IMR-90 (cell line): Measurements from ENCODE around the gene TMPRSS2. TPM values are rescaled to one million over a fixed set of nuclear protein-coding genes. Genes with fewer than 3 reads are reported as not detected.

Source experiments
- ATAC-seq: fragments of 200-7000 bp; cut with Tn5 transposase; 2 replicates; pipeline ENCODE4 v1.9.1; 2020; ENCODE audit warnings: low read depth, mild to moderate bottlenecking, moderate library complexity
- BruUV-seq: library from RNA; stranded (reverse); fragments of 400-500 nt; replicated peaks from 2 replicates; lab custom pipeline; 2021; lab: Mats Ljungman, UMichigan
- CTCF ChIA-PET: fragments of 300-600 bp; formaldehyde crosslinking; extraction: SDS; loops from one replicate; lab custom pipeline; 2021; ENCODE audit warnings: antibody characterized with exemption; lab: Yijun Ruan, JAX
- POLR2A ChIA-PET: fragments of 300-600 bp; sonication (Branson Sonifier 250); formaldehyde crosslinking; loops from one replicate; lab custom pipeline; 2022; ENCODE audit warnings: antibody characterized with exemption; ENCODE audit not compliant: unreplicated experiment; lab: Charles Lee
- DNase-seq: peaks from one replicate; pipeline ENCODE4 v3.0.0; 2013
- H2AFZ ChIP-seq: replicated peaks from 2 replicates; pipeline ENCODE3; 2013; ENCODE audit warnings: low read length, mild to moderate bottlenecking; ENCODE audit not compliant: poor library complexity
- H2AK5ac ChIP-seq: 2 replicates; pipeline ENCODE4 v1.6.1; 2013; ENCODE audit warnings: low read depth, low read length, inconsistent platforms
- H2AK9ac ChIP-seq: replicated peaks from 2 replicates; pipeline ENCODE3; 2013; ENCODE audit warnings: mild to moderate bottlenecking, low read depth, low read length, moderate library complexity; ENCODE audit not compliant: poor library complexity
- H2BK120ac ChIP-seq: 2 replicates; pipeline ENCODE4 v1.6.1; 2013; ENCODE audit warnings: low read depth, low read length, inconsistent platforms
- H2BK15ac ChIP-seq: 3 replicates; pipeline ENCODE4 v1.6.1; 2013; ENCODE audit warnings: low read depth, low read length, inconsistent platforms
- H2BK20ac ChIP-seq: 2 replicates; pipeline ENCODE4 v1.6.1; 2013; ENCODE audit warnings: low read depth, mild to moderate bottlenecking, inconsistent platforms, low read length, moderate library complexity
- H2BK5ac ChIP-seq: 2 replicates; pipeline ENCODE4 v1.6.1; 2013; ENCODE audit warnings: mild to moderate bottlenecking, low read depth, low read length, inconsistent platforms; ENCODE audit not compliant: poor library complexity, severe bottlenecking
- H3K14ac ChIP-seq: replicated peaks from 2 replicates; pipeline ENCODE4 v1.6.1; 2013; ENCODE audit warnings: low read depth, low read length, inconsistent platforms
- H3K18ac ChIP-seq: 2 replicates; pipeline ENCODE4 v1.6.1; 2013; ENCODE audit warnings: low read depth, low read length, control low read depth
- H3K23ac ChIP-seq: 2 replicates; pipeline ENCODE4 v1.6.1; 2013; ENCODE audit warnings: low read depth, low read length, inconsistent platforms
- H3K27ac ChIP-seq: 2 replicates; pipeline ENCODE4 v1.5.1; 2013; ENCODE audit warnings: mild to moderate bottlenecking, control low read depth, low read length; ENCODE audit not compliant: insufficient read depth
- H3K27me3 ChIP-seq: 2 replicates; pipeline ENCODE4 v1.6.1; 2013; ENCODE audit warnings: low read length; ENCODE audit not compliant: control insufficient read depth, insufficient read depth
- H3K36me3 ChIP-seq: 2 replicates; pipeline ENCODE4 v1.6.1; 2013; ENCODE audit warnings: low read length, mixed read lengths; ENCODE audit not compliant: control insufficient read depth, insufficient read depth
- H3K4ac ChIP-seq: 2 replicates; pipeline ENCODE4 v1.6.1; 2013; ENCODE audit warnings: low read depth, low read length, inconsistent platforms
- H3K4me1 ChIP-seq: 2 replicates; pipeline ENCODE4 v1.6.1; 2013; ENCODE audit warnings: low read length, mixed read lengths; ENCODE audit not compliant: control insufficient read depth, insufficient read depth
- H3K4me2 ChIP-seq: 2 replicates; pipeline ENCODE4 v1.6.1; 2013; ENCODE audit warnings: low read depth, mild to moderate bottlenecking, control low read depth, low read length, moderate library complexity
- H3K4me3 ChIP-seq: 2 replicates; pipeline ENCODE4 v1.5.1; 2013; ENCODE audit warnings: low read depth, mild to moderate bottlenecking, control low read depth, low read length, moderate library complexity; ENCODE audit not compliant: insufficient read depth
- H3K56ac ChIP-seq: 2 replicates; pipeline ENCODE4 v1.6.1; 2013; ENCODE audit warnings: low read length, inconsistent platforms; ENCODE audit not compliant: insufficient read depth; ENCODE audit errors: extremely low read depth
- H3K79me1 ChIP-seq, 2 experiments: 2 replicates each; pipeline ENCODE4 v1.6.1; 2013; ENCODE audit warnings: low read length in 2 of 2, inconsistent platforms in 1 of 2, low read depth in 1 of 2
- H3K9ac ChIP-seq: 2 replicates; pipeline ENCODE4 v1.6.1; 2013; ENCODE audit warnings: low read depth, low read length, control low read depth
- H3K9me1 ChIP-seq: 2 replicates; pipeline ENCODE4 v1.6.1; 2013; ENCODE audit warnings: low read length, inconsistent platforms; ENCODE audit not compliant: insufficient read depth
- H3K9me3 ChIP-seq: 2 replicates; pipeline ENCODE4 v1.6.1; 2013; ENCODE audit warnings: low read length; ENCODE audit not compliant: control insufficient read depth, insufficient read depth
- H4K20me1 ChIP-seq: 2 replicates; pipeline ENCODE4 v1.6.1; 2013; ENCODE audit warnings: low read length, inconsistent platforms; ENCODE audit not compliant: insufficient read depth
- H4K5ac ChIP-seq: 2 replicates; pipeline ENCODE4 v1.6.1; 2013; ENCODE audit warnings: mild to moderate bottlenecking, low read depth, low read length, control low read depth
- H4K8ac ChIP-seq, 2 experiments: 2 replicates each; pipeline ENCODE4 v1.6.1; 2013; ENCODE audit warnings: low read depth in 2 of 2, low read length in 2 of 2, control low read depth in 1 of 2, inconsistent platforms in 1 of 2
- H4K91ac ChIP-seq: 2 replicates; pipeline ENCODE4 v1.6.1; 2013; ENCODE audit warnings: low read depth, low read length, inconsistent platforms; ENCODE audit not compliant: insufficient read depth
- CEBPB ChIP-seq: IDR thresholded peaks from 2 replicates; pipeline ENCODE4 v1.6.1; 2012; ENCODE audit warnings: low read depth, low read length, improper control_type of control experiment
- CHD1 ChIP-seq: IDR thresholded peaks from 2 replicates; pipeline ENCODE4 v1.6.1; 2012; ENCODE audit warnings: low read depth, low read length, improper control_type of control experiment
- FOS ChIP-seq: fragments of 150-350 bp; IDR thresholded peaks from 2 replicates; pipeline ENCODE4 v1.6.1; 2016; ENCODE audit warnings: low read depth, low read length
- MAFK ChIP-seq: IDR thresholded peaks from 2 replicates; pipeline ENCODE4 v1.6.1; 2012; ENCODE audit warnings: low read depth, low read length, improper control_type of control experiment
- MAZ ChIP-seq: IDR thresholded peaks from 2 replicates; pipeline ENCODE4 v1.6.1; 2012; ENCODE audit warnings: low read depth, mild to moderate bottlenecking, low read length, improper control_type of control experiment, moderate library complexity, borderline replicate concordance
- MXI1 ChIP-seq: IDR thresholded peaks from 2 replicates; pipeline ENCODE4 v1.6.1; 2012; ENCODE audit warnings: low read depth, mild to moderate bottlenecking, low read length, moderate library complexity, borderline replicate concordance
- NFE2L2 ChIP-seq: fragments of 150-350 bp; IDR thresholded peaks from 2 replicates; pipeline ENCODE4 v1.6.1; 2016; ENCODE audit warnings: low read depth, mild to moderate bottlenecking, low read length
- RCOR1 ChIP-seq: IDR thresholded peaks from 2 replicates; pipeline ENCODE4 v1.6.1; 2012; ENCODE audit warnings: mild to moderate bottlenecking, low read length, improper control_type of control experiment; ENCODE audit not compliant: insufficient replicate concordance
- SMC3 ChIP-seq: fragments of 150-350 bp; IDR thresholded peaks from 2 replicates; pipeline ENCODE4 v1.6.1; 2016; ENCODE audit warnings: low read depth, mild to moderate bottlenecking, antibody characterized with exemption, low read length, moderate library complexity
- WGBS, 2 experiments: methylation state at CpG; one replicate each; pipeline versions ENCODE4 v1.1.5 to v1.1.7; 2013; ENCODE audit warnings: missing lambda C conversion rate in 2 of 2; ENCODE audit not compliant: insufficient read length in 1 of 2; ENCODE audit errors: extremely low coverage in 2 of 2; 5-methylcytosine and 5-hydroxymethylcytosine counted together
- dilution Hi-C: fragments of 300-500 bp; cut with HindIII; formaldehyde crosslinking; loops from one replicate; pipeline ENCODE4 v1.14.3; 2018; ENCODE audit warnings: low sequenced_read_pairs; ENCODE audit not compliant: unreplicated experiment
- in situ Hi-C: fragments of 300-500 bp; cut with MboI; formaldehyde crosslinking; loops from 3 replicates; pipeline ENCODE4 v1.14.3; 2019; ENCODE audit warnings: low sequenced_read_pairs, inconsistent platforms, mixed read lengths
- intact Hi-C: fragments of 100-400 bp; cut with micrococcal nuclease; formaldehyde crosslinking; loops from 2 replicates; pipeline ENCODE4 v1.10.0; 2022
- polyA plus RNA-seq, 3 experiments: library from polyadenylated mRNA; depleted of rRNA; stranded (reverse); fragments of >200 nt; gene quantifications; 2 replicates each; pipeline ENCODE4 v1.2.3, GENCODE V29; 2012; ENCODE audit warnings: low replicate concordance in 1 of 3
- total RNA-seq: library from RNA; depleted of rRNA; stranded (reverse); fragments of >200 nt; gene quantifications from 2 replicates; pipeline ENCODE4 v1.2.3, GENCODE V29; 2012
- TF ChIP-seq, protein P1 (sequence below): fragments of 150-350 bp; IDR thresholded peaks from 2 replicates; pipeline ENCODE4 v1.6.1; 2017; ENCODE audit warnings: mild to moderate bottlenecking, antibody characterized with exemption, low read length, low read depth
- TF ChIP-seq, protein P2 (sequence below): conservative IDR thresholded peaks from 2 replicates; pipeline ENCODE4 v1.5.1; 2012; ENCODE audit warnings: mild to moderate bottlenecking, low read depth, low read length, improper control_type of control experiment
- TF ChIP-seq, protein P3 (sequence below): fragments of 150-350 bp; IDR thresholded peaks from 2 replicates; pipeline ENCODE4 v1.6.1; 2016; ENCODE audit warnings: low read depth, mild to moderate bottlenecking, low read length, moderate library complexity, borderline replicate concordance

The TMPRSS2 gene
- total and polyA plus RNA-seq, 2 of the 4 experiments (the other 2 are of a cell fraction) = not detected

DNA sequence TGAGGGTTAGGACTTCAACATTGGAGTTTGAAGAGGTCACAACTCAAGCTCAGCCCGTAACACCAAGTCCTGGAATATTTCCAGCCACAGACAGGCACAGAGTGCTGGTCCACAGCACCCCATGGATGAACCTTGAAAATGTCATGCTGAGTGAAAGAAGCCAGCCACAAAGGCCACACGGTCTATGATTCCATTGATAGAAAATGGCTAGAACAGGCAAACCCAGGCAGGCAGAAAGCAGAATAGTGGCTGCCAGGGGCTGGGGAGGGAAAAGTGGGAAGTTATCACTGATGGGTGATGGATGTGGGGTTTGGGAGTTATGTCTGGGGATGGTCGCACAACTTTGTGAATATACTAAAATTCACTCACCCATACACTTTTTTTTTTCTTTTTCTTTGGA is 60.6 kb downstream of the TMPRSS2 start:
- no peak overlapping the region for H4K91ac ChIP-seq
- POLR2A ChIA-PET = no interaction called here
- intact Hi-C loops = no loop called here

More for the DNA sequence above, 60.6 kb downstream of the TMPRSS2 start:
- Histone ChIP-seq H2BK120ac (no peak overlapping the region), H3K79me1 (no peaks in the 10 kb centered on the region), H3K9me1 (no peaks in the 10 kb centered on the region), H3K4me2 (no peak overlapping the region), H4K8ac (no peak overlapping the region), H3K4me1 (no peaks in the 10 kb centered on the region), H3K23ac (no peak overlapping the region), H3K27ac (no peak overlapping the region), H2BK15ac (no peak overlapping the region), H4K20me1 (no peaks in the 10 kb centered on the region), H3K9ac (no peak overlapping the region), H3K4me3 (no peak overlapping the region), H4K5ac (no peak overlapping the region), H3K27me3 (no peaks in the 10 kb centered on the region), H3K36me3 (no peaks in the 10 kb centered on the region), H2BK20ac (no peak overlapping the region), H3K4ac (no peak overlapping the region), H2AK9ac (no peak overlapping the region), H3K18ac (no peak overlapping the region), H2BK5ac (no peak overlapping the region), H2AFZ (no peak overlapping the region), H2AK5ac (no peak overlapping the region), H3K14ac (no peak overlapping the region), H3K56ac (no peak overlapping the region), H3K9me3 (no peaks in the 10 kb centered on the region)
- in situ Hi-C loops (no loop called here), dilution Hi-C loops (no loop called here)
- WGBS, 2 experiments = 80% methylated on average over 1 of the region's 3 CpGs; no CpG with 5 or more reads in 1 of the 2 experiments
- no TSS peak for BruUV-seq
- ATAC-seq = no peak
- no peak for DNase-seq
- no peak for TF ChIP-seq FOS
- no peak for TF ChIP-seq RCOR1
- TF ChIP-seq CEBPB = no peak
- no peak for TF ChIP-seq MAZ
- TF ChIP-seq CHD1 = no peak
- no peak for TF ChIP-seq NFE2L2
- TF ChIP-seq, protein P1, sequence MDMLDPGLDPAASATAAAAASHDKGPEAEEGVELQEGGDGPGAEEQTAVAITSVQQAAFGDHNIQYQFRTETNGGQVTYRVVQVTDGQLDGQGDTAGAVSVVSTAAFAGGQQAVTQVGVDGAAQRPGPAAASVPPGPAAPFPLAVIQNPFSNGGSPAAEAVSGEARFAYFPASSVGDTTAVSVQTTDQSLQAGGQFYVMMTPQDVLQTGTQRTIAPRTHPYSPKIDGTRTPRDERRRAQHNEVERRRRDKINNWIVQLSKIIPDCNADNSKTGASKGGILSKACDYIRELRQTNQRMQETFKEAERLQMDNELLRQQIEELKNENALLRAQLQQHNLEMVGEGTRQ = no peak
- TF ChIP-seq MXI1 = no peak
- no peak for TF ChIP-seq SMC3
- TF ChIP-seq, protein P2, sequence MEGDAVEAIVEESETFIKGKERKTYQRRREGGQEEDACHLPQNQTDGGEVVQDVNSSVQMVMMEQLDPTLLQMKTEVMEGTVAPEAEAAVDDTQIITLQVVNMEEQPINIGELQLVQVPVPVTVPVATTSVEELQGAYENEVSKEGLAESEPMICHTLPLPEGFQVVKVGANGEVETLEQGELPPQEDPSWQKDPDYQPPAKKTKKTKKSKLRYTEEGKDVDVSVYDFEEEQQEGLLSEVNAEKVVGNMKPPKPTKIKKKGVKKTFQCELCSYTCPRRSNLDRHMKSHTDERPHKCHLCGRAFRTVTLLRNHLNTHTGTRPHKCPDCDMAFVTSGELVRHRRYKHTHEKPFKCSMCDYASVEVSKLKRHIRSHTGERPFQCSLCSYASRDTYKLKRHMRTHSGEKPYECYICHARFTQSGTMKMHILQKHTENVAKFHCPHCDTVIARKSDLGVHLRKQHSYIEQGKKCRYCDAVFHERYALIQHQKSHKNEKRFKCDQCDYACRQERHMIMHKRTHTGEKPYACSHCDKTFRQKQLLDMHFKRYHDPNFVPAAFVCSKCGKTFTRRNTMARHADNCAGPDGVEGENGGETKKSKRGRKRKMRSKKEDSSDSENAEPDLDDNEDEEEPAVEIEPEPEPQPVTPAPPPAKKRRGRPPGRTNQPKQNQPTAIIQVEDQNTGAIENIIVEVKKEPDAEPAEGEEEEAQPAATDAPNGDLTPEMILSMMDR = no peak
- TF ChIP-seq, protein P3, sequence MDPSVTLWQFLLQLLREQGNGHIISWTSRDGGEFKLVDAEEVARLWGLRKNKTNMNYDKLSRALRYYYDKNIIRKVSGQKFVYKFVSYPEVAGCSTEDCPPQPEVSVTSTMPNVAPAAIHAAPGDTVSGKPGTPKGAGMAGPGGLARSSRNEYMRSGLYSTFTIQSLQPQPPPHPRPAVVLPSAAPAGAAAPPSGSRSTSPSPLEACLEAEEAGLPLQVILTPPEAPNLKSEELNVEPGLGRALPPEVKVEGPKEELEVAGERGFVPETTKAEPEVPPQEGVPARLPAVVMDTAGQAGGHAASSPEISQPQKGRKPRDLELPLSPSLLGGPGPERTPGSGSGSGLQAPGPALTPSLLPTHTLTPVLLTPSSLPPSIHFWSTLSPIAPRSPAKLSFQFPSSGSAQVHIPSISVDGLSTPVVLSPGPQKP = no peak
- TF ChIP-seq MAFK = no peak
- CTCF ChIA-PET = no interaction called here
